KG1 (cell line): ENCODE data around the gene C20orf96.
"Not testable (repeated sequence)": the region's sequence is repeated elsewhere in the genome, so short reads cannot be mapped to it uniquely, and the experiment has no call there.

ENCODE experiments used
- DNase-seq: peaks from one replicate; lab custom pipeline; 2025; lab: John Stamatoyannopoulos, UW

C20orf96 gene

GRCh38 chr20:237489-237888 is 53.1 kb downstream of the C20orf96 start:
- peak; percentile 40 for DNase-seq

- no peak for DNase-seq
Observed at GRCh38 chr20:235891-236290, 54.7 kb downstream of the C20orf96 start.

GRCh38 chr20:227439-228105 is 63.0 kb downstream of the C20orf96 start:
- DNase-seq = no peak

GRCh38 chr20:226958-227357 is 63.6 kb downstream of the C20orf96 start, which contains the start of gene DEFB129:
TSS of gene DEFB129 (plus strand) at chr20:227258. CDS start at chr20:227289, 31 bp downstream.
- no peak for DNase-seq

DNA sequence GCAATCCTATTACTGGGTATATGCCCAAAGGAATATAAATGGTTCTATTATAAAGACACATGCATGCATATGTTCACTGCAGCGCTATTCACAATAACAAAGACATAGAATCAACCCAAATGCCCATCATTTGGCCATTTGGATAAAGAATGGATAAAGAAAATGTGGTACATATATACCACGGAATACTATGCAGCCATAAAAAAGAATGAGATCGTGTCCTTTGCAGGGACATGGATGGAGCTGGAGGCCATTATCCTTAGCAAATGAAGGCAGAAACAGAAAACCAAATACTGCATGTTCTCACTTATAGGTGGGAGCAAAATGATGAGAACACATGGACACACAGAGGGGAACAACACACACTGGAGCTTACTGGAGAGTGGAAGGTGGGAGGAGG is 64.7 kb downstream of the C20orf96 start:
- DNase-seq = not testable (repeated sequence)

DNA sequence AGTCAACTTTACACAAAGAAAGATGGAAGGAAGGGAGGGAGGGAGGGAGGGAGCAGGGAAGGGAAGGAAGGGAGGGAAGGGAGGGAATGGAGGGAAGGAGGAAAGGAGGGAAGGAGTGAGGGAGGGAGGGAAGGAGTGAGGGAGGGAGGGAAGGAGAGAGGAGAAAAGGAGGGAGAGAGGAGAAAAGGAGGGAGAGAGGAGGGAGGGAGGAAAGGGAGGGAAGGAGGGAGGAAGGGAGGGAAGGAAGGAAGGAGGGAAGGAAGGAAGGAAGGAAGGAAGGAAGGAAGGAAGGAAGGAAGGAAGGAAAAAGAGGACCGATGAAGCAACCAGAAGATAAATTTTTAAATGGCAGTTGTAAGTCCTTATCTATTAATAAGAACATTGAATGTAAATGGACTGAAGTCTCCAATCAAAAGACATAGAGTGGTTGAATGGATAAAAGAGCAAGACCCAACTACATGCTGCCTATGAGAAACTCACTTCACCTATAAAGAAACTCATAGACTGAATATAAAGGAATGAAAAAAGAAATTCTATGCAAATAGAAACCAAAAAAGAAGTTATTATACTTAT is 69.2 kb downstream of the C20orf96 start:
- DNase-seq = no peak
